ENCODE measurements around the gene PLXNB3. TPM values are rescaled to one million over a fixed set of nuclear protein-coding genes. Genes with fewer than 3 reads are reported as not detected.
"Not testable (repeated sequence)": the region's sequence is repeated elsewhere in the genome, so short reads cannot be mapped to it uniquely, and the experiment has no call there.

The PLXNB3 gene
- total RNA-seq, 1 experiment from 2014 or later, result 2.5 TPM

DNA sequence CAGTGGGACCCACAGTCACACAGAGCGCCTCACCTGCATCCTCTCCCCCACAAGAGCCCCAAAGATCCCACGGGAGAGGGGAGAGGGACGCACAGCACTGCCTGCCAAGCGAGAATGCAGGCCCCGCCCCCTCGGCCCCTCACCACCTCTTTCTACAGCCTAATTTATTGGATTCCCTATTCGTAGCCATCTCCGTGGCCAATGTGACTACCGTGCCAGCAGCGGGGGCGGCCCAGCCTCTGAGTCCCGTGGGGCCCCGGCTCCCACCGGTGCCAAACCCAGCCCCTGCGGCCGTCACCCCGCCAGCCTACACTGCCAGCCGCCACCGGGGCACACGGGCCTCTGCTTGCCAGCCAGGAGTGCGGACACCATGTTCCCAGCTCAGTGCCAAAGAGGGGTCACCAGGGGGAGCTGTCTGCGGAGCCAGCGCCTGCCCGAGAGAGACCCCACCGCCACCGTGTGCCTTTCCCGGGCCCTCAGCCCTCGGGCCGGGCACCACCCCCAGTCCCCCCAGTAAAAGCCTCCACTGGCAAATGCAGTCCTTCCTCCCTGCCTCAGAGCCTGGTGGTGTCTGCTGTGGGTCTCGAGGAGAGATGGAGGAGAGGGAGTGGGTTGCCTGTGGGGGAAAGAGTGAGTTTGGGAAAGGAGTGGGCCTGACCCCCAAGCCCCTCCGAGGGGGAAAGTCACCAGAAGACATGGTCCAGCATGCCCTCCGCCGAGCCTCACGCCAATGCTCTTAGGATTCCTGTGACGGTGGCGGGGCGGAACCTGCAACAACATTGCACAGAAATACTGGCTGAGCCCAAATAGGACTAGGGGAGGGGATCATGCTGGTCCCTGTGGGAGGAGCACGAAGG, 19.6 kb upstream of the PLXNB3 start:
- no peaks in the 10 kb centered on the region for H3K9me3 Mint-ChIP-seq
- ATAC-seq (peak; percentile 58), DNase-seq (ENCODE audit: low spot score) (peak; percentile 52)
- ChIA-PET CTCF (interaction anchor here (0.9 to 1.8 kb wide), 7 partner anchors 17 to 203 kb away, joined by 3 to 5 read pairs (median 3); no protein-coding TSS in a partner anchor), POLR2A (no interaction called here)
- H3K27me3 Mint-ChIP-seq (ENCODE audit: low read depth), result no peaks in the 10 kb centered on the region
- peak overlapping the region; percentile 72 for H3K4me3 Mint-ChIP-seq
- peaks cover 3% of the 10 kb centered on the region; the same call in 1 of the 2 replicates for H3K4me1 Mint-ChIP-seq
- no peaks in the 10 kb centered on the region for H3K36me3 Mint-ChIP-seq
- H3K27ac Mint-ChIP-seq, result no peak overlapping the region
- no peak for TF ChIP-seq ETV6 (CRISPR knock-in tag; IDR thresholded peaks at IDR 0.05)
- TF ChIP-seq GABPB1 (CRISPR knock-in tag; IDR thresholded peaks at IDR 0.05), result no peak
- TF ChIP-seq EMX1 (CRISPR knock-in tag; IDR thresholded peaks at IDR 0.05), result no peak
- TF ChIP-seq, protein P1, sequence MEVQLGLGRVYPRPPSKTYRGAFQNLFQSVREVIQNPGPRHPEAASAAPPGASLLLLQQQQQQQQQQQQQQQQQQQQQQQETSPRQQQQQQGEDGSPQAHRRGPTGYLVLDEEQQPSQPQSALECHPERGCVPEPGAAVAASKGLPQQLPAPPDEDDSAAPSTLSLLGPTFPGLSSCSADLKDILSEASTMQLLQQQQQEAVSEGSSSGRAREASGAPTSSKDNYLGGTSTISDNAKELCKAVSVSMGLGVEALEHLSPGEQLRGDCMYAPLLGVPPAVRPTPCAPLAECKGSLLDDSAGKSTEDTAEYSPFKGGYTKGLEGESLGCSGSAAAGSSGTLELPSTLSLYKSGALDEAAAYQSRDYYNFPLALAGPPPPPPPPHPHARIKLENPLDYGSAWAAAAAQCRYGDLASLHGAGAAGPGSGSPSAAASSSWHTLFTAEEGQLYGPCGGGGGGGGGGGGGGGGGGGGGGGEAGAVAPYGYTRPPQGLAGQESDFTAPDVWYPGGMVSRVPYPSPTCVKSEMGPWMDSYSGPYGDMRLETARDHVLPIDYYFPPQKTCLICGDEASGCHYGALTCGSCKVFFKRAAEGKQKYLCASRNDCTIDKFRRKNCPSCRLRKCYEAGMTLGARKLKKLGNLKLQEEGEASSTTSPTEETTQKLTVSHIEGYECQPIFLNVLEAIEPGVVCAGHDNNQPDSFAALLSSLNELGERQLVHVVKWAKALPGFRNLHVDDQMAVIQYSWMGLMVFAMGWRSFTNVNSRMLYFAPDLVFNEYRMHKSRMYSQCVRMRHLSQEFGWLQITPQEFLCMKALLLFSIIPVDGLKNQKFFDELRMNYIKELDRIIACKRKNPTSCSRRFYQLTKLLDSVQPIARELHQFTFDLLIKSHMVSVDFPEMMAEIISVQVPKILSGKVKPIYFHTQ (CRISPR knock-in tag; IDR thresholded peaks at IDR 0.05), result no peak
- TF ChIP-seq, protein P2, sequence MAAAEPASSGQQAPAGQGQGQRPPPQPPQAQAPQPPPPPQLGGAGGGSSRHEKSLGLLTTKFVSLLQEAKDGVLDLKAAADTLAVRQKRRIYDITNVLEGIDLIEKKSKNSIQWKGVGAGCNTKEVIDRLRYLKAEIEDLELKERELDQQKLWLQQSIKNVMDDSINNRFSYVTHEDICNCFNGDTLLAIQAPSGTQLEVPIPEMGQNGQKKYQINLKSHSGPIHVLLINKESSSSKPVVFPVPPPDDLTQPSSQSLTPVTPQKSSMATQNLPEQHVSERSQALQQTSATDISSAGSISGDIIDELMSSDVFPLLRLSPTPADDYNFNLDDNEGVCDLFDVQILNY (CRISPR knock-in tag; IDR thresholded peaks at IDR 0.05), result no peak
- TF ChIP-seq, protein P3, sequence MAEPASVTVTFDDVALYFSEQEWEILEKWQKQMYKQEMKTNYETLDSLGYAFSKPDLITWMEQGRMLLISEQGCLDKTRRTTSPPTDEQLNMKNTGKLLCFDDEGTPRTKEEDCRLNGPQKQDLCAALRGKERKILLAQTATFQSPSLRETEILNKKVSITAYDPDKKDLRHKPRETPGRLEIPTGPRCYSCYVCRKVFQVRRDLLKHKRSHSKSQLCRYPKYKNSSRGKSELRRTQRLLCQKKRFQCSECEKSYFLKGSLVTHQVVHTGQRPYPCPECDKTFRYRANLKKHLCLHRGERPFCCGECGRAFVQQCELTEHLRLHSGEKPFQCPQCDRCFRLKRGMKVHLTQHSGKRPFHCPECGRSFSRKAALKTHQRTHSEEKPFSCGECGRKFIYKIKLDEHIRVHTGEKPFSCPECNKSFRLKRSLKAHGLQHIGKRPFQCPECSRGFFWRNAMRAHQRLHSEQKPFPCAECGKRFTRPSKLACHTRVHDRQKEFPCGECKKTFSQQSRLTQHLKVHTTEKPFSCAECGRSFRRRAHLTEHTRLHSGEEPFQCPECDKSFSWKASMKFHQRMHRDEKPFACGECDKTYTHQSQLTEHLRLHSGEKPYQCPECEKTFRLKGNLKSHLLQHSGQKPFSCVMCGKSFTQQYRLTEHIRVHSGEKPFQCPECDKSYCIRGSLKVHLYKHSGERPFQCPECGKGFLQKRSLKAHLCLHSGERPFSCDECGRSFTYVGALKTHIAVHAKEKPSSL (CRISPR knock-in tag; conservative IDR thresholded peaks at IDR 0.05), result no peak
- no peak for TF ChIP-seq ZBTB21 (CRISPR knock-in tag; IDR thresholded peaks at IDR 0.05; ENCODE audit: borderline replicate concordance)
- TF ChIP-seq, protein P4, sequence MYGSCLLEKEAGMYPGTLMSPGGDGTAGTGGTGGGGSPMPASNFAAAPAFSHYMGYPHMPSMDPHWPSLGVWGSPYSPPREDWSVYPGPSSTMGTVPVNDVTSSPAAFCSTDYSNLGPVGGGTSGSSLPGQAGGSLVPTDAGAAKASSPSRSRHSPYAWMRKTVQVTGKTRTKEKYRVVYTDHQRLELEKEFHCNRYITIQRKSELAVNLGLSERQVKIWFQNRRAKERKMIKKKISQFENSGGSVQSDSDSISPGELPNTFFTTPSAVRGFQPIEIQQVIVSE (CRISPR knock-in tag; IDR thresholded peaks at IDR 0.05; ENCODE audit: borderline replicate concordance), result no peak
- no peak for TF ChIP-seq ZNF317 (CRISPR knock-in tag; IDR thresholded peaks at IDR 0.05; ENCODE audit: borderline replicate concordance, low read depth)
- no peak for TF ChIP-seq RORB (CRISPR knock-in tag; IDR thresholded peaks at IDR 0.05)
- TF ChIP-seq, protein P5, sequence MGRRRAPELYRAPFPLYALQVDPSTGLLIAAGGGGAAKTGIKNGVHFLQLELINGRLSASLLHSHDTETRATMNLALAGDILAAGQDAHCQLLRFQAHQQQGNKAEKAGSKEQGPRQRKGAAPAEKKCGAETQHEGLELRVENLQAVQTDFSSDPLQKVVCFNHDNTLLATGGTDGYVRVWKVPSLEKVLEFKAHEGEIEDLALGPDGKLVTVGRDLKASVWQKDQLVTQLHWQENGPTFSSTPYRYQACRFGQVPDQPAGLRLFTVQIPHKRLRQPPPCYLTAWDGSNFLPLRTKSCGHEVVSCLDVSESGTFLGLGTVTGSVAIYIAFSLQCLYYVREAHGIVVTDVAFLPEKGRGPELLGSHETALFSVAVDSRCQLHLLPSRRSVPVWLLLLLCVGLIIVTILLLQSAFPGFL (CRISPR knock-in tag; IDR thresholded peaks at IDR 0.05; ENCODE audit: borderline replicate concordance), result no peak
- TF ChIP-seq HMGA2 (CRISPR knock-in tag; IDR thresholded peaks at IDR 0.05), result no peak
- no peak for TF ChIP-seq SMAD4 (CRISPR knock-in tag; IDR thresholded peaks at IDR 0.05)
- no peak for TF ChIP-seq KAT7 (CRISPR knock-in tag; IDR thresholded peaks at IDR 0.05; ENCODE audit: borderline replicate concordance)
- no peak for TF ChIP-seq SMAD3 (CRISPR knock-in tag; IDR thresholded peaks at IDR 0.05; ENCODE audit: borderline replicate concordance)
- no peak for TF ChIP-seq ZNF671 (CRISPR knock-in tag; IDR thresholded peaks at IDR 0.05)
- TF ChIP-seq, protein P6, sequence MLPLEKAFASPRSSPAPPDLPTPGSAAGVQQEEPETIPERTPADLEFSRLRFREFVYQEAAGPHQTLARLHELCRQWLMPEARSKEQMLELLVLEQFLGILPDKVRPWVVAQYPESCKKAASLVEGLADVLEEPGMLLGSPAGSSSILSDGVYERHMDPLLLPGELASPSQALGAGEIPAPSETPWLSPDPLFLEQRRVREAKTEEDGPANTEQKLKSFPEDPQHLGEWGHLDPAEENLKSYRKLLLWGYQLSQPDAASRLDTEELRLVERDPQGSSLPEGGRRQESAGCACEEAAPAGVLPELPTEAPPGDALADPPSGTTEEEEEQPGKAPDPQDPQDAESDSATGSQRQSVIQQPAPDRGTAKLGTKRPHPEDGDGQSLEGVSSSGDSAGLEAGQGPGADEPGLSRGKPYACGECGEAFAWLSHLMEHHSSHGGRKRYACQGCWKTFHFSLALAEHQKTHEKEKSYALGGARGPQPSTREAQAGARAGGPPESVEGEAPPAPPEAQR (CRISPR knock-in tag; IDR thresholded peaks at IDR 0.05), result no peak
- TF ChIP-seq JUN (CRISPR knock-in tag; IDR thresholded peaks at IDR 0.05), result no peak
- no peak for TF ChIP-seq ZNF263 (CRISPR knock-in tag; IDR thresholded peaks at IDR 0.05; ENCODE audit: low read depth)

DNA sequence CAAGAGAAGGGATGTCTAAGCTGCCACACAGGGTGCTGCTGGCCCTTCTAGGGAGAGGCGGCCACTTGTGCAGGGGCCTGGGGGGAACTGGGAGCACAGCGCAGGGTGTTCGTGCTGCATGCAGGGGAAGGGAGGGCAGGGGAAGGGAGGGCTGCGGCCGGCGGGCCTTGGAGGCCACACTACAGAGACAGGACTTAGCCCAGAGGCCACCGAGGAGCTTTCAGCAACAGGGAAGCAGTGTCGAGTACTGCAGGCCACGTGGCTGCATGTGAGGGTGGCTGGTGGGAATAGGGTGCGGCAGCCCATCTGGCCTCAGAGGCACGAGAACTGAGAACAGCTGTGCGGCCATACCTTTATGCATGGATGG, 19.0 kb upstream of the PLXNB3 start:
- H3K36me3 Mint-ChIP-seq; POLR2A ChIA-PET; H3K4me1 Mint-ChIP-seq; H3K9me3 Mint-ChIP-seq; H3K27me3 Mint-ChIP-seq (ENCODE audit: low read depth); DNase-seq (ENCODE audit: low spot score); ATAC-seq; H3K27ac Mint-ChIP-seq: not testable (repeated sequence)
- peak overlapping the region; percentile 72 for H3K4me3 Mint-ChIP-seq
- CTCF ChIA-PET, result interaction anchor here (1.0 to 1.8 kb wide), 6 partner anchors 17 to 202 kb away, joined by 3 to 5 read pairs (median 3); no protein-coding TSS in a partner anchor

All from WTC11 (cell line).